Breast epithelium (tissue), 3 donors: Measurements from ENCODE around the gene IL9R.

Experiments used
- CTCF ChIP-seq, 3 donors: fragments of 450-650 bp; IDR thresholded peaks; one replicate each; pipeline ENCODE4 v1.5.1; 2016 to 2017; ENCODE audit warnings: antibody characterized with exemption in 3 of 3, mild to moderate bottlenecking in 3 of 3, moderate library complexity in 3 of 3
- POLR2A ChIP-seq: fragments of 450-650 bp; IDR thresholded peaks from one replicate; pipeline ENCODE4 v1.6.1; 2016; ENCODE audit warnings: antibody characterized with exemption, mild to moderate bottlenecking, moderate library complexity

GRCh38 chrX:156005144-156005543 is 7.6 kb downstream of the IL9R start:
- TF ChIP-seq CTCF (IDR thresholded peaks at IDR 0.05) (no peak), POLR2A (no peak)
